Measurements from ENCODE around the gene FBLN1. TPM values are rescaled to one million over a fixed set of nuclear protein-coding genes. Genes with fewer than 3 reads are reported as not detected.

FBLN1 gene
- total and polyA plus RNA-seq, 2 of the 8 experiments (the other 6 are each of a cell fraction or from before 2014, with no cell fraction given), result 159 to 168 TPM

DNA sequence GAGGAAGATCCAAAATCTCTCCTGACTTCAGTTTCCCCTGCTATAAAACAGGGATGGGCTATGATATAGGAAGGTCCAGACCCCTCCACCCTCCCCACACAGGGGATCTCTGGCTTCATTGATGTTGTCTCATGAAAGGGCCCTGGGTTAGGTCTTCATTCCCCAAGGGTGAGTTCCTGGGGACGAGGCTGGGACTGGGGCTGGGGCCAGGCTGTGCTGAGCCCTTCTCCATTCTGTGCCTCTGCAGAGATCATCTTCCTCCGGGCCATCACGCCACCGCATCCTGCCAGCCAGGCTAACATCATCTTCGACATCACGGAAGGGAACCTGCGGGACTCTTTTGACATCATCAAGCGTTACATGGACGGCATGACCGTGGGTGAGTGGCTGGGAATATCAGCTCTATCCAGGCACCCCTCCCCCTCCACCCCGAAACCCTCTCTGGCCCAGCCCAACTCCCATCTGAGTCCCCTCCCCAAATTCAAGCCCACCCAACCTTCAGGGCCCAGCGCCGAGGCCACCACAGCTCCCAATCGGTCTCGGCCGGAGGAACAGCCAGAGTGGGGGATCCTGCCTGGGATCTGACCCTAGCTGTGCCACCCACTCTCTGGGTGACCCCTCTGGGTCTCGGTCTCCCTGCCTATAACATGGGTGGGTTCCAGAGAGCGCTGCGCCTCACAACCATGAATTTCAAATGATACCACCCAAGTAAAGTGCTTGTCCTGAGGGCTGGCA lies 74.2 kb downstream of the FBLN1 start:
- H2AK5ac ChIP-seq (ENCODE audit: low read depth, low read length), result no peak overlapping the region
- no peak overlapping the region for H2BK15ac ChIP-seq (ENCODE audit: low read length)
- no peaks in the 10 kb centered on the region for H3K79me2 ChIP-seq (ENCODE audit: control insufficient read depth in 1 of 2, insufficient read depth in 2 of 2, low read length in 2 of 2)
- H3K9ac ChIP-seq (replicated peaks in 1 of 4; ENCODE audit: extremely low read depth in 1 of 4, low read depth in 3 of 4, low read length in 3 of 4), result no peak overlapping the region
- 0 out of 8 replicates have a peak, but pooled peaks cover 0 to 3% (median 0%) of the 10 kb centered on the region in 4 experiments for H3K36me3 ChIP-seq (ENCODE audit: control insufficient read depth in 2 of 4, insufficient read depth in 4 of 4, low read length in 3 of 4)
- H2AFZ ChIP-seq (ENCODE audit: low read length), result no peak overlapping the region
- FAIRE-seq (no peak), DNase-seq (ENCODE audit: low read depth in 1 of 2, low spot score in 2 of 2) (no peak)
- no peak overlapping the region for H3K14ac ChIP-seq (ENCODE audit: insufficient read length)
- H3K27ac ChIP-seq (ENCODE audit: low read depth, low read length), result no peak overlapping the region
- H4K20me1 ChIP-seq (replicated peaks in 1 of 2; ENCODE audit: control insufficient read depth in 1 of 2, insufficient read depth in 2 of 2, low read length in 2 of 2), result peaks cover 0 to 1% of the 10 kb centered on the region in 2 experiments
- no peak overlapping the region for H3K56ac ChIP-seq (replicated peaks; ENCODE audit: insufficient read length, low read depth, low read length)
- H3K4me1 ChIP-seq (replicated peaks in 1 of 4; ENCODE audit: control insufficient read depth in 3 of 4, insufficient read depth in 4 of 4, low read length in 3 of 4), result no peaks in the 10 kb centered on the region
- no peaks in the 10 kb centered on the region for H3K23me2 ChIP-seq (ENCODE audit: low read depth, low read length)
- H2BK5ac ChIP-seq (ENCODE audit: low read depth, low read length), result no peak overlapping the region
- H3K18ac ChIP-seq (ENCODE audit: extremely low read depth, low read length), result no peak overlapping the region
- no peaks in the 10 kb centered on the region for H3K27me3 ChIP-seq (replicated peaks in 1 of 4; ENCODE audit: control insufficient read depth in 3 of 4, extremely low read depth in 1 of 4, insufficient read depth in 3 of 4, low read length in 3 of 4)
- no peak overlapping the region for H2BK12ac ChIP-seq (ENCODE audit: low read depth, low read length)
- WGBS, 2 experiments (ENCODE audit: extremely low coverage in 1 of 2, insufficient coverage in 1 of 2, insufficient read length in 1 of 2, insufficient replicate concordance in 2 of 2, low coverage in 1 of 2, low lambda C conversion rate in 2 of 2, missing lambda C conversion rate in 1 of 2), result 89% methylated on average over 10 of the region's 19 CpGs; no CpG with 5 or more reads in 1 of the 2 experiments
- H3K4me3 ChIP-seq (ENCODE audit: extremely low read depth in 1 of 4, insufficient read depth in 2 of 4, low read depth in 3 of 4, low read length in 4 of 4), result no peak overlapping the region
- H2BK120ac ChIP-seq (replicated peaks; ENCODE audit: low read depth, low read length), result no peak overlapping the region
- H2BK20ac ChIP-seq (ENCODE audit: low read length), result no peak overlapping the region
- H4K8ac ChIP-seq (ENCODE audit: extremely low read depth, insufficient read depth, low read length), result no peak overlapping the region
- no peaks in the 10 kb centered on the region for H3K9me3 ChIP-seq (ENCODE audit: insufficient read depth in 2 of 2, low read depth in 1 of 2, low read length in 1 of 2)
- CTCF ChIA-PET (ENCODE audit: partially characterized antibody), result interaction anchor here (0.7 to 2.8 kb wide), 32 partner anchors 10 to 540 kb away, joined by 3 to 15 read pairs (median 4); no protein-coding TSS in a partner anchor
- H4K5ac ChIP-seq (ENCODE audit: insufficient read length, low read depth, low read length), result no peak overlapping the region
- no peak overlapping the region for H4K91ac ChIP-seq (replicated peaks; ENCODE audit: insufficient read length, low read length)
- no peak overlapping the region for H3K4ac ChIP-seq (replicated peaks; ENCODE audit: insufficient read length, low read depth, low read length)
- H3K4me2 ChIP-seq (ENCODE audit: insufficient read depth in 1 of 2, low read depth in 2 of 2, low read length in 2 of 2), result no peak overlapping the region
- POLR2A ChIA-PET (ENCODE audit: partially characterized antibody), result no interaction called here
- no peaks in the 10 kb centered on the region for H3K79me1 ChIP-seq (ENCODE audit: low read depth, low read length)
- no peak overlapping the region for H3K23ac ChIP-seq (ENCODE audit: insufficient read length)
- TF ChIP-seq SP4 (IDR thresholded peaks at IDR 0.05; ENCODE audit: low read length) (no peak), GTF2F1 (IDR thresholded peaks at IDR 0.05; ENCODE audit: borderline replicate concordance, low read depth, low read length) (no peak)

All from H1 (cell line).